ENCODE data around the gene SPAAR. TPM values are rescaled to one million over a fixed set of nuclear protein-coding genes. Genes with fewer than 3 reads are reported as not detected.

SPAAR gene
- polyA plus RNA-seq, 1 experiment, result 0.17 TPM

- POLR2A ChIA-PET, result no interaction called here
- CTCF ChIA-PET, result interaction anchor here (1.0 to 1.8 kb wide), 4 partner anchors 40 to 108 kb away, joined by 3 to 9 read pairs (median 4); no protein-coding TSS in a partner anchor
Observed at GRCh38 chr9:35899021-35899420, 10.3 kb upstream of the SPAAR start.

GRCh38 chr9:35903049-35903448, 6.2 kb upstream of the SPAAR start:
- no peak for DNase-seq (ENCODE audit: low read depth, low spot score)
- Histone ChIP-seq H3K4me3 (ENCODE audit: low read depth, low read length) (no peak overlapping the region), H3K9me3 (ENCODE audit: control insufficient read depth, insufficient read depth, low read length) (no peaks in the 10 kb centered on the region; the same call in 1 of the 2 replicates), H3K27ac (ENCODE audit: low read depth, low read length) (no peak overlapping the region), H3K27me3 (ENCODE audit: control insufficient read depth, insufficient read depth, low read length) (peaks cover 10% of the 10 kb centered on the region)
- POLR2A ChIA-PET, result interaction anchor here (1.0 kb wide), 1 partner anchor 43 kb away, joined by 10 read pairs; no protein-coding TSS in a partner anchor
- CTCF ChIA-PET, result interaction anchor here (0.6 to 13.6 kb wide), 21 partner anchors 9 to 138 kb away, joined by 3 to 153 read pairs (median 5); no protein-coding TSS in a partner anchor
- peak; percentile 54 for TF ChIP-seq CTCF (IDR thresholded peaks at IDR 0.05; ENCODE audit: low read depth, low read length)

More at GRCh38 chr9:35899021-35899420, 10.3 kb upstream of the SPAAR start:
- no peak for TF ChIP-seq CTCF (IDR thresholded peaks at IDR 0.05; ENCODE audit: low read depth, low read length)
- Histone ChIP-seq H3K9me3 (ENCODE audit: control insufficient read depth, insufficient read depth, low read length) (no peaks in the 10 kb centered on the region), H3K27me3 (ENCODE audit: control insufficient read depth, insufficient read depth, low read length) (peaks cover 20% of the 10 kb centered on the region), H3K4me3 (ENCODE audit: low read depth, low read length) (no peak overlapping the region), H3K27ac (ENCODE audit: low read depth, low read length) (no peak overlapping the region)
- no peak for DNase-seq (ENCODE audit: low read depth, low spot score)

GRCh38 chr9:35904338-35904737, 5.0 kb upstream of the SPAAR start:
- Histone ChIP-seq H3K4me3 (ENCODE audit: low read depth, low read length) (no peak overlapping the region), H3K9me3 (ENCODE audit: control insufficient read depth, insufficient read depth, low read length) (no peaks in the 10 kb centered on the region; the same call in 1 of the 2 replicates), H3K27me3 (ENCODE audit: control insufficient read depth, insufficient read depth, low read length) (no peaks in the 10 kb centered on the region), H3K27ac (ENCODE audit: low read depth, low read length) (no peak overlapping the region)
- CTCF ChIA-PET, result interaction anchor here (0.6 to 13.6 kb wide), 5 partner anchors 17 to 640 kb away, joined by 3 to 153 read pairs (median 7); no protein-coding TSS in a partner anchor
- no peak for TF ChIP-seq CTCF (IDR thresholded peaks at IDR 0.05; ENCODE audit: low read depth, low read length)
- no peak for DNase-seq (ENCODE audit: low read depth, low spot score)
- POLR2A ChIA-PET, result no interaction called here

- CTCF ChIA-PET, result interaction anchor here (0.6 to 13.6 kb wide), 9 partner anchors 20 to 640 kb away, joined by 3 to 153 read pairs (median 3); no protein-coding TSS in a partner anchor
- no peak for DNase-seq (ENCODE audit: low read depth, low spot score)
- POLR2A ChIA-PET, result interaction anchor here (0.6 to 3.1 kb wide), 8 partner anchors 14 to 354 kb away, joined by 3 to 25 read pairs (median 4); partner anchors contain the start of gene HINT2
- Histone ChIP-seq H3K4me3 (ENCODE audit: low read depth, low read length) (no peak overlapping the region), H3K9me3 (ENCODE audit: control insufficient read depth, insufficient read depth, low read length) (no peaks in the 10 kb centered on the region; the same call in 1 of the 2 replicates), H3K27me3 (ENCODE audit: control insufficient read depth, insufficient read depth, low read length) (no peaks in the 10 kb centered on the region), H3K27ac (ENCODE audit: low read depth, low read length) (peak overlapping the region; percentile 89)
- no peak for TF ChIP-seq CTCF (IDR thresholded peaks at IDR 0.05; ENCODE audit: low read depth, low read length)
Observed at GRCh38 chr9:35905051-35905781, 4.1 kb upstream of the SPAAR start.

Data from AG04450 (cell line).